ENCODE measurements around the gene VWA8.

The VWA8 gene

DNA sequence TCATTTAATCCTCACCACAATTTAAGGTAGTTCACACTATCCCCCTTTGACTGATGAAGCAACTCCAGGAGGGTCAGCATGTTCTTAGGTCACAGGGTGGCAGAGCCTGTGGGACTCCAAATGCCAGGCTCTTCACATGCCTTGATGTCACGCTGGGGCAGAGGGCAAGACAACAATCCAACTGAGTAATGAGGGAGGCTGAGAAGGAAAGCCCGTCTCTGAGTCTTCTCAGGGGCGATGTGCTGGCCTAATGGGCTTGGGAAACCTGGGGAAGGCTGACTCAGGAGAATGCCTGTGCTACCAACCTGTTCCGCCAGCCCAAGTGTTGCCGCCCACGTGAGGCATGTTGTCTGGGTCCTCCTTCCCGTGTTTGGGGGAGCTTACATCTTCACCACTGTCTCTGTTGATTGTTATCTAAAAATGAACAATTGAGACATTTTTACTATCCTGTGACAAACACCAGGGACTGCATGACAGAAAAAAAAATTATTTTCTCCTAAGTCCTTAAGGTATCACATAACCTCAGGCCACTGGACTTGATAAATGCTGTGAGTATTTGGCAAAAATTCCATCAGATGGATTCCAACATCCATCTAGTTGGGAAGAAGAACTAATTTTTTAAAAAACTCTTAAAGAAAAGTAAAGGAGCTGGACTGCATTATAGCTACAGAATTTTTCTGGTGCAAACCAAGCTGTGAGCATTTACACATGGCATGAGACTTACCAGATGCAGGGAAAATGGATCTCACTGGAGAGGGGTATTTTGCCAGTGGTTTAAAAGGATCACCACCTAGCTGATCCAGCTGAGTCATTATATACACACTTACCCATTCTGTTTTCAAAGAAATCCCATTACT, 346.0 kb downstream of the VWA8 start:
- H3K9me2 ChIP-seq (replicated peaks; ENCODE audit: control insufficient read depth, low read length), result no peaks in the 10 kb centered on the region
- no peaks in the 10 kb centered on the region for H3K4me1 ChIP-seq (ENCODE audit: control insufficient read depth, low read length)
- H3K36me3 ChIP-seq (ENCODE audit: control insufficient read depth, low read length), result peaks cover 7% of the 10 kb centered on the region; the same call in 1 of the 2 replicates
- H4K20me1 ChIP-seq (ENCODE audit: control insufficient read depth, insufficient read depth, low read depth, low read length), result no peaks in the 10 kb centered on the region
- H3K4me2 ChIP-seq (ENCODE audit: low read length), result no peak overlapping the region
- H3K27me3 ChIP-seq (ENCODE audit: control insufficient read depth, low read length), result no peaks in the 10 kb centered on the region
- TF ChIP-seq EZH2phosphoT487 (IDR thresholded peaks at IDR 0.05; ENCODE audit: borderline replicate concordance, low read length), result no peak
- TF ChIP-seq, protein P1, sequence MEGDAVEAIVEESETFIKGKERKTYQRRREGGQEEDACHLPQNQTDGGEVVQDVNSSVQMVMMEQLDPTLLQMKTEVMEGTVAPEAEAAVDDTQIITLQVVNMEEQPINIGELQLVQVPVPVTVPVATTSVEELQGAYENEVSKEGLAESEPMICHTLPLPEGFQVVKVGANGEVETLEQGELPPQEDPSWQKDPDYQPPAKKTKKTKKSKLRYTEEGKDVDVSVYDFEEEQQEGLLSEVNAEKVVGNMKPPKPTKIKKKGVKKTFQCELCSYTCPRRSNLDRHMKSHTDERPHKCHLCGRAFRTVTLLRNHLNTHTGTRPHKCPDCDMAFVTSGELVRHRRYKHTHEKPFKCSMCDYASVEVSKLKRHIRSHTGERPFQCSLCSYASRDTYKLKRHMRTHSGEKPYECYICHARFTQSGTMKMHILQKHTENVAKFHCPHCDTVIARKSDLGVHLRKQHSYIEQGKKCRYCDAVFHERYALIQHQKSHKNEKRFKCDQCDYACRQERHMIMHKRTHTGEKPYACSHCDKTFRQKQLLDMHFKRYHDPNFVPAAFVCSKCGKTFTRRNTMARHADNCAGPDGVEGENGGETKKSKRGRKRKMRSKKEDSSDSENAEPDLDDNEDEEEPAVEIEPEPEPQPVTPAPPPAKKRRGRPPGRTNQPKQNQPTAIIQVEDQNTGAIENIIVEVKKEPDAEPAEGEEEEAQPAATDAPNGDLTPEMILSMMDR (IDR thresholded peaks at IDR 0.05; ENCODE audit: low read depth, low read length, poor library complexity, severe bottlenecking), result no peak
- no peak overlapping the region for H3K4me3 ChIP-seq (ENCODE audit: low read length)
- H3K9me3 ChIP-seq (ENCODE audit: control insufficient read depth, insufficient read depth, low read length), result no peaks in the 10 kb centered on the region
- H3F3A ChIP-seq (ENCODE audit: control insufficient read depth, insufficient read depth), result no peaks in the 10 kb centered on the region
- H3K27ac ChIP-seq (ENCODE audit: low read depth, low read length), result no peak overlapping the region
- H3K79me2 ChIP-seq (ENCODE audit: control insufficient read depth, low read length), result no peaks in the 10 kb centered on the region

DNA sequence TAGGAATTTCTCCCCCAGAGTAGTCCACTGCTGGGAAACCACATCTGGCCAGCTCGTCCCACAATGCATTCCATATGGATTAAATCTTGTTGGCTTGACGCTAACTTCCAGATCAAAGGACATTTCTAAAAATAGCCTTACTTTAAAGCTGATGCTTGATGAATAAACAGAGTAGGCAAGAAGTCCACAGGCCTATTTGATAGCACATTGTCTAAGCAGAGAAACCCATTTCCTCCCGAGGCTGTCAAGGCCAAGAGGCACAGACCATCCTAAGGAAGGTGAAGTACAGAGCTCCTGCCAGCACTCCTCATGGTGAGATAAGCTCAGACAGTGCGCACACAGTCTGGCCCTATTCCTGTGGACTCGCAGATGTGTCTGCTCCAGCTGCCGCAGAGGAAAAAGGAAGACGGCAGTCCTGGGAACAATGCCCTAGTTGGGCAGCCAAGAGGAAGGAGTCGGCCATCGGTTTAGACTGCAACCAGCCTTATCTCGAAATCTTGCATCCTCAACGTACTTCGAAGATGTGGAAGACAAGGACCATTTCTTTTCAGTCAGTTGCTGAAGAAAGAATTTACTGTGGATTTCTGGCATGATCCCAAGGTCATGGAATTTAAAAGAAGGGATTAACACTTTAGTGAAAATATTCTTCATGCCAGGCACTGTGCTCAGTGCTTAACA, 346.8 kb downstream of the VWA8 start:
- Histone ChIP-seq H3K79me2 (ENCODE audit: control insufficient read depth, low read length) (no peaks in the 10 kb centered on the region), H3K36me3 (ENCODE audit: control insufficient read depth, low read length) (peaks cover 7% of the 10 kb centered on the region; the same call in 1 of the 2 replicates), H3K27me3 (ENCODE audit: control insufficient read depth, low read length) (no peaks in the 10 kb centered on the region), H3K9me2 (replicated peaks; ENCODE audit: control insufficient read depth, low read length) (no peaks in the 10 kb centered on the region), H3K4me1 (ENCODE audit: control insufficient read depth, low read length) (no peaks in the 10 kb centered on the region), H4K20me1 (ENCODE audit: control insufficient read depth, insufficient read depth, low read depth, low read length) (no peaks in the 10 kb centered on the region), H3K4me2 (ENCODE audit: low read length) (no peak overlapping the region), H3F3A (ENCODE audit: control insufficient read depth, insufficient read depth) (no peaks in the 10 kb centered on the region), H3K9me3 (ENCODE audit: control insufficient read depth, insufficient read depth, low read length) (no peaks in the 10 kb centered on the region), H3K27ac (ENCODE audit: low read depth, low read length) (no peak overlapping the region), H3K4me3 (ENCODE audit: low read length) (no peak overlapping the region)
- TF ChIP-seq, protein P1 (IDR thresholded peaks at IDR 0.05; ENCODE audit: low read depth, low read length, poor library complexity, severe bottlenecking), result no peak
- TF ChIP-seq EZH2phosphoT487 (IDR thresholded peaks at IDR 0.05; ENCODE audit: borderline replicate concordance, low read length), result no peak

- Histone ChIP-seq H3K79me2 (ENCODE audit: control insufficient read depth, low read length) (no peaks in the 10 kb centered on the region), H3K27me3 (ENCODE audit: control insufficient read depth, low read length) (no peaks in the 10 kb centered on the region), H3K4me3 (ENCODE audit: low read length) (no peak overlapping the region), H3K4me1 (ENCODE audit: control insufficient read depth, low read length) (no peaks in the 10 kb centered on the region), H3K27ac (ENCODE audit: low read depth, low read length) (no peak overlapping the region), H3K9me2 (replicated peaks; ENCODE audit: control insufficient read depth, low read length) (no peaks in the 10 kb centered on the region), H3K4me2 (ENCODE audit: low read length) (no peak overlapping the region), H3F3A (ENCODE audit: control insufficient read depth, insufficient read depth) (no peaks in the 10 kb centered on the region), H3K9me3 (ENCODE audit: control insufficient read depth, insufficient read depth, low read length) (no peaks in the 10 kb centered on the region), H3K36me3 (ENCODE audit: control insufficient read depth, low read length) (peaks cover 7% of the 10 kb centered on the region; the same call in 1 of the 2 replicates), H4K20me1 (ENCODE audit: control insufficient read depth, insufficient read depth, low read depth, low read length) (no peaks in the 10 kb centered on the region)
- TF ChIP-seq EZH2phosphoT487 (IDR thresholded peaks at IDR 0.05; ENCODE audit: borderline replicate concordance, low read length), result no peak
- TF ChIP-seq, protein P1 (IDR thresholded peaks at IDR 0.05; ENCODE audit: low read depth, low read length, poor library complexity, severe bottlenecking), result no peak
Measured at GRCh38 chr13:41613471-41613870, 347.4 kb downstream of the VWA8 start.
